HG02678 (cell line): ENCODE measurements around the gene ARHGAP1.

ENCODE experiments used
- ATAC-seq: cut with Tn5 transposase; IDR thresholded peaks from one replicate; pipeline ENCODE4 v1.9.1; 2021; ENCODE audit warnings: mild to moderate bottlenecking, moderate library complexity; ENCODE audit not compliant: unreplicated experiment

ARHGAP1 gene

GRCh38 chr11:46695345-46696211, 4.8 kb downstream of the ARHGAP1 start:
- no peak for ATAC-seq

GRCh38 chr11:46694607-46695006, 5.8 kb downstream of the ARHGAP1 start:
- ATAC-seq = no peak

DNA sequence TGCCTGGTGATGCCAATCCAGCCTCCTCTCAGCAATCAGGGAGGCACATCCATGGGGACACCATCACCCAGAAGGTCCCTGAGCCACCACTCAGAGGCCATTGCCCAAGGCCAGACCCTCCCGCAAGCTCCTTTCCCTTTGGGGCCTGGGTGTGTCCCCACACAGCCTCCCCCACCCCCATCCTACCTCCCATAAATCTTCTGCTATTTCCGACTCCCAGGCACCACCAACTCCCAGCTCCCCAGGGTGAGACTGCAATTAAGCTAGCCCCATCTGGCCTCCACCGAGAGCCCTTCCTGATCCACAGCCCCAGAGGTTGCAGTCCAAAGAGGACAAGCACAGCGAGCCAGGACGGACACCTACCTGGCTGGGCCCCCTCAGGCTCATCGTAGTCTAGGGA, 6.3 kb downstream of the ARHGAP1 start:
- no peak for ATAC-seq

DNA sequence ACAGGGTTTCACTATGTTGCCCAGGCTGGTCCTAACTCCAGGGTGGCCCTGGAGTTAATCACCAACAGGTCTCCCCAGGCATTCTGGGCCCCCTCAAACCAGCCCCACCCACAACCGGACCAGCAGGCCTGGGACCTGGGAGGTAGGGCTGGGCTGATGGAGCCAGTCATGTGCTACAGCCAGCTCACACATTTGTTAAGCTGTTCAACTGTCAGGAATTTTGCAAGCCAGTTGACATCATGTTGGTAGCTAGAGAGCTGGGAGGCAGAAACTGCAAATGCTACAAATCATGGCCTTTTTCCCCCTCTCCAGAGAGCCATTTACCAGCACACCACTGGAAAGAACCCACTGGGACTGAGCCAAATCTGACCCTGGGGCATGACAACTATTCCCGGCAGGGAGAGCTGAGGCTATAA, 6.8 kb downstream of the ARHGAP1 start:
- ATAC-seq = no peak

DNA sequence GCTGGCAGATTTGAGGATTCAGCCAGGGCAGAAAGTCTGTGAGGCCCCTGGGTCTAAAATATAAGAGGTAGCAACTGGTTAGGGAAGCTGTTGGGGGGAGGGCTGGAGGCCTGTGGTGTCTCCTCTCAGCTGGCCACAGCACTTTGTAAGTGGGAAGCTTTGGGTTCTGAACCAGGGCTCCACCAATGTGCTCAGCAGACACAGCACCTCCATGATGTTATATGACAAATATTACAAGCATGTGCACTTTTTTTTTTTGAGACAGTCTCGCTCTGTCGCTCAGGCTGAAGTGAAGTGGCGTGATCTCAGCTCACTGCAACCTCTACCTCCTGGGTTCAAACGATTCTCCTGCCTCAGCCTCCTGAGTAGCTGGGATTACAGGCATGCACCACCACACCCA, 8.0 kb downstream of the ARHGAP1 start:
- ATAC-seq = no peak

DNA sequence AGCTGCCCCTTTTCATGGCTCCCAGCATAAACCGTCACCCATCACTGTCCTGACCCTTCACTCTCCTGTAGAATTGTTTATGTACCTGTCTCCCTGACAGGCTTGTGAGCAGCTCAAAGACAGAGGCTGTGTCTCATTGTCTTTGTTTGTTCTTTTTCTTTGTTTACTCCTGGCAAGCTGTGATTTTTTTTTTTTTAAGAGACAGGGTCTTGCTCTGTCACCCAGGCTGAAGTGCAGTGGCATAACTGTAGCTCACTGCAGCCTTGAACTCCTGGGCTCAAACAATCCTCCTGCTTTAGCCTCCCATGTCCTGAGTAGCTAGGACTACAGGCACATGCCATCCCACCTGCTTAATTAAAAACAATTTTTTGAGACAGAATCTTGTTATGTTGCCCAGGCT, 9.7 kb downstream of the ARHGAP1 start:
- no peak for ATAC-seq

- no peak for ATAC-seq
Observed at GRCh38 chr11:46686886-46687795, 13.3 kb downstream of the ARHGAP1 start.

- ATAC-seq = no peak
Observed at GRCh38 chr11:46684367-46684766, 16.1 kb downstream of the ARHGAP1 start.

DNA sequence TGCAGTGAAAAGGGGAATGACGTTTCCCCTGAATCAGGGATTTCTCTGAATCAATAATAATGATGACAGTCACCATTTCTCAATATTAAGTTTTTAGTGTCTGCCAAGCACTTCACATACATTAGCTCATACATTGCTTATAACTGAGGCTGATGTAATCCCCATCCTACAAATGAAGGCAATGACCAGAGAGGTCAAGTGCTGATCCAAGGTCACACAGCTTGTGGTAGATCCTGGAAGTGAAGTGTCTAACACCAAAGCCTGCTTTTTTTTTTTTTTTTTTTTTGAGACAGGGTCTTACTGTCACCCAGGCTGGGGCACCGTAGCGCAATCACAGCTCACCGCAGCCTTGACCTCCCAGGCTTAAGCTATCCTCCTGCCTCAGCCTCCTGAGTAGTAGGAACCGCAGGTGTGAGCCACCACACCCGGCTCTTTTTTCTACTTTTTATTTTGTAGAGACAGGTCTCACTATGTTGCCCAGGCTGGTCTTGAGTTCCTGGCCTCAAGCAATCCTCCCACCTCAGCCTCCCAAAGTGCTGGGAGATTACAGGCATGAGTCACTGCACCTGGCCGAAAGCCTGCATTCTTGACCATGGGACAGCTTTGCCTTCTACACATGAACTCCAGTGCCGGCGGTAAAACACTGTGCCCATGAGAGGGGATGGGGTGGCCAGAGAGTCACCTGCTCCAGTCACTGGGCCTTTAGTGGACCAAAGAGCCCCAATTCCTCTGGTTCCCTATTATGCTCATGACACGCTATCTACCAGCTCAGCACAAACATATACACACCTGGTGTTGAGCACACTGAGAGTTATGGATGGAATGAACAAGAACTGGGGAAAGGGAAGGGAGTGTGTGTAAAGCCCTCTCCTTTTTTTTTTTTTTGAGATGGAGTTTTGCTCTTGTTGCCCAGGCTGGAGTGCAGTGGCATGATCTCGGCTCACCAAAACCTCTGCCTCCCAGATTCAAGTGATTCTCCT, 17.4 kb downstream of the ARHGAP1 start:
- no peak for ATAC-seq

GRCh38 chr11:46681814-46682213, 18.6 kb downstream of the ARHGAP1 start:
- ATAC-seq = no peak

GRCh38 chr11:46680815-46681214, 19.6 kb downstream of the ARHGAP1 start:
- ATAC-seq = no peak

GRCh38 chr11:46680164-46680760, 20.2 kb downstream of the ARHGAP1 start:
- no peak for ATAC-seq

GRCh38 chr11:46679241-46680163, 20.9 kb downstream of the ARHGAP1 start:
- ATAC-seq = no peak

DNA sequence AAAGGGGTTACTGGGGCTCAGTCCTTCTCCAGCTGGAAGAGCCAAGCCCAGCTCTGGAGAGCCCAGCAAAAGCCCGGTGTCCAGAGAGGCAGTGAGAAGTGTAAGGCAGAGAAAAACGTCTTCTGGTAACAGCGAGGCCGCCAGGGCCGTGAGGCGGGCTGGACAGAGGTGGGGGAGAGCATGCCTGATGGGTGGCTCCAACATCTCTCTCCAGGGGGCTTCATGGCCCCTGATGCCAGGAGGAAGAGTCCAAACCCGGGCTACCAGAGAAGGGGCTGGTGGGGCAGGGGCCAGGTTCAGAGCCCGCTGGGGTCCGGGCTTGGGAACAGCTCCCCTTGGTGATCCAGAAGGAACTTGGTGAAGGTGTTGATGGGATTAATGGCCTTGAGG, 21.7 kb downstream of the ARHGAP1 start:
- no peak for ATAC-seq

- no peak for ATAC-seq
Observed at GRCh38 chr11:46677991-46678740, 22.3 kb downstream of the ARHGAP1 start.

- no peak for ATAC-seq
Observed at GRCh38 chr11:46677169-46677568, 23.2 kb downstream of the ARHGAP1 start.

- no peak for ATAC-seq
Observed at GRCh38 chr11:46676436-46677158, 23.8 kb downstream of the ARHGAP1 start.

DNA sequence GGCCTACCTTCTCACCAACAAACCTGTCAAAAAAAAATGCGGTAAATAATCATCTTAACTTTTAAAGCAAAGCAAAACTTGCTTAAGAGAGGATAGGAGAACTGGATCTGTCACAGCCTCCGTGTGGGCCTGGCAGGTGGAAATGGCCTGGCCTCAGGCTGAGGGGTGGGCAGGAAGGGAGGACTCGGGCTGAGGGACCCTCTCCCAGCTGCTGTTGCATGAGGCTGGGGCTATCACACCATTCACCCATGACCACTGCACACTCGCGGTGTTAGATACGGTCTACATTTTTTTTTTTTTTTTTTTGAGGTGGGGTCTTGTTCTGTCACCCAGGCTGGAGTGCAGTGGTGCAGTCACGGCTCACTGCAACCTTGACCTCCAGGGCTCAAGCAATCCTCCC, 24.5 kb downstream of the ARHGAP1 start:
- no peak for ATAC-seq
